ENCODE measurements around the gene PHC2.

Gene PHC2

GRCh38 chr1:33438364-33439160 is 7.7 kb upstream of the PHC2 start:
- TF ChIP-seq, protein P1, sequence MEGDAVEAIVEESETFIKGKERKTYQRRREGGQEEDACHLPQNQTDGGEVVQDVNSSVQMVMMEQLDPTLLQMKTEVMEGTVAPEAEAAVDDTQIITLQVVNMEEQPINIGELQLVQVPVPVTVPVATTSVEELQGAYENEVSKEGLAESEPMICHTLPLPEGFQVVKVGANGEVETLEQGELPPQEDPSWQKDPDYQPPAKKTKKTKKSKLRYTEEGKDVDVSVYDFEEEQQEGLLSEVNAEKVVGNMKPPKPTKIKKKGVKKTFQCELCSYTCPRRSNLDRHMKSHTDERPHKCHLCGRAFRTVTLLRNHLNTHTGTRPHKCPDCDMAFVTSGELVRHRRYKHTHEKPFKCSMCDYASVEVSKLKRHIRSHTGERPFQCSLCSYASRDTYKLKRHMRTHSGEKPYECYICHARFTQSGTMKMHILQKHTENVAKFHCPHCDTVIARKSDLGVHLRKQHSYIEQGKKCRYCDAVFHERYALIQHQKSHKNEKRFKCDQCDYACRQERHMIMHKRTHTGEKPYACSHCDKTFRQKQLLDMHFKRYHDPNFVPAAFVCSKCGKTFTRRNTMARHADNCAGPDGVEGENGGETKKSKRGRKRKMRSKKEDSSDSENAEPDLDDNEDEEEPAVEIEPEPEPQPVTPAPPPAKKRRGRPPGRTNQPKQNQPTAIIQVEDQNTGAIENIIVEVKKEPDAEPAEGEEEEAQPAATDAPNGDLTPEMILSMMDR (conservative IDR thresholded peaks at IDR 0.05; ENCODE audit: low read depth, low read length) = no peak
- Histone ChIP-seq H4K20me1 (ENCODE audit: insufficient read depth) (no peaks in the 10 kb centered on the region), H3K36me3 (ENCODE audit: insufficient read depth) (no peaks in the 10 kb centered on the region), H3K79me2 (ENCODE audit: insufficient read depth, low read depth) (no peaks in the 10 kb centered on the region), H2AFZ (ENCODE audit: low read depth) (no peak overlapping the region), H3K4me1 (ENCODE audit: low read depth, poor library complexity, severe bottlenecking) (no peaks in the 10 kb centered on the region), H3K27ac (no peak overlapping the region), H3K9ac (no peak overlapping the region), H3K27me3 (ENCODE audit: insufficient read depth, low read depth) (no peaks in the 10 kb centered on the region), H3K4me3 (IDR thresholded peaks at IDR 0.05; ENCODE audit: insufficient read depth, low read depth, low read length) (no peak overlapping the region), H3K4me2 (no peak overlapping the region)

- no peak overlapping the region for H3K9ac ChIP-seq
- H3K4me1 ChIP-seq (ENCODE audit: low read depth, poor library complexity, severe bottlenecking) = peaks cover 1% of the 10 kb centered on the region
- H2AFZ ChIP-seq (ENCODE audit: low read depth) = no peak overlapping the region
- TF ChIP-seq, protein P1 (conservative IDR thresholded peaks at IDR 0.05; ENCODE audit: low read depth, low read length) = no peak
- H3K27ac ChIP-seq = no peak overlapping the region
- no peak overlapping the region for H3K4me2 ChIP-seq
- no peaks in the 10 kb centered on the region for H3K36me3 ChIP-seq (ENCODE audit: insufficient read depth)
- no peaks in the 10 kb centered on the region for H3K27me3 ChIP-seq (ENCODE audit: insufficient read depth, low read depth)
- no peak overlapping the region for H3K4me3 ChIP-seq (IDR thresholded peaks at IDR 0.05; ENCODE audit: insufficient read depth, low read depth, low read length)
- H3K79me2 ChIP-seq (ENCODE audit: insufficient read depth, low read depth) = no peaks in the 10 kb centered on the region
- no peaks in the 10 kb centered on the region for H4K20me1 ChIP-seq (ENCODE audit: insufficient read depth)
Observed at GRCh38 chr1:33436557-33437285, 5.8 kb upstream of the PHC2 start.

DNA sequence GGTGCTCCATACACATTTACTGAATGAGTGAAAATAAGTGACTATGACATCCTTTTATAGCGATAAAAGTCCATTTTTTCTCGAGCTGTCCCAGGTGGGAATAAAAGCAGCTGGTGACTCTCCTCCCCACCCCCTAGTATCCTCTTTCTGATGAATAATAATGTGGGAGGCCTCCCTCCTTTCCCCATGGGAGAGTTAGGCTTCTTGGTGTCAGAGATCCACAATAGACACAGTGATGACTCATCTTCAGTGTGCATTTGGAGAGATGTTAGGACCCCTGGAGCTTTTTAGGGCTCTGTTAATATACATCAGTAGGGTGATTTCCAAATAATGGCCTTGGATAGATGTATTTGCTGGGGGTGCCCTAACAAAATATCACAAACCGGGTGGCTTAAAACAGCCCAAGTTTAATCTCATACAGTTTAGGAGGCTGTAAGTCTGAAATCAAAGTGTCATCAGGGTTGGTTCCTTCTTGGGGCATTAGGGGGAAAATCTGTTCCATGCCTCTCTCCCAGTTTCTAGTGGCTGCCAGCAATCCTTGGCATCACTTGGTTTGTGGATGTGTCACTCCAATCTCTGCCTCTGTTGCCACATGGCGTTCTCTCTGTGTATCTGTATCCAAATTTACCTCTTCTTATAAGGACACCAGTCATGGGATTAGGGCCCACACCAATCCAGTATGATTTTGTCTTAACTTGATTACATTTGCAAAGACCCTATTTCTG is 4.4 kb upstream of the PHC2 start:
- H4K20me1 ChIP-seq (ENCODE audit: insufficient read depth) = no peaks in the 10 kb centered on the region
- H3K4me1 ChIP-seq (ENCODE audit: low read depth, poor library complexity, severe bottlenecking) = peaks cover 7% of the 10 kb centered on the region
- no peaks in the 10 kb centered on the region for H3K27me3 ChIP-seq (ENCODE audit: insufficient read depth, low read depth)
- H3K4me2 ChIP-seq = no peak overlapping the region
- no peak overlapping the region for H3K4me3 ChIP-seq (IDR thresholded peaks at IDR 0.05; ENCODE audit: insufficient read depth, low read depth, low read length)
- TF ChIP-seq, protein P1 (conservative IDR thresholded peaks at IDR 0.05; ENCODE audit: low read depth, low read length) = no peak
- H3K79me2 ChIP-seq (ENCODE audit: insufficient read depth, low read depth) = no peaks in the 10 kb centered on the region
- no peak overlapping the region for H3K9ac ChIP-seq
- no peak overlapping the region for H3K27ac ChIP-seq
- no peaks in the 10 kb centered on the region for H3K36me3 ChIP-seq (ENCODE audit: insufficient read depth)
- no peak overlapping the region for H2AFZ ChIP-seq (ENCODE audit: low read depth)

- Histone ChIP-seq H4K20me1 (ENCODE audit: insufficient read depth) (no peaks in the 10 kb centered on the region), H3K9ac (no peak overlapping the region), H3K27ac (no peak overlapping the region), H2AFZ (ENCODE audit: low read depth) (no peak overlapping the region), H3K4me1 (ENCODE audit: low read depth, poor library complexity, severe bottlenecking) (peaks cover 13% of the 10 kb centered on the region), H3K79me2 (ENCODE audit: insufficient read depth, low read depth) (no peaks in the 10 kb centered on the region), H3K4me2 (no peak overlapping the region), H3K4me3 (IDR thresholded peaks at IDR 0.05; ENCODE audit: insufficient read depth, low read depth, low read length) (no peak overlapping the region), H3K36me3 (ENCODE audit: insufficient read depth) (no peaks in the 10 kb centered on the region), H3K27me3 (ENCODE audit: insufficient read depth, low read depth) (no peaks in the 10 kb centered on the region; the same call in 1 of the 2 replicates)
- TF ChIP-seq, protein P1 (conservative IDR thresholded peaks at IDR 0.05; ENCODE audit: low read depth, low read length) = no peak
Observed at GRCh38 chr1:33434363-33434750, 3.5 kb upstream of the PHC2 start.

Data from KMS-11 (cell line).